Hematopoietic multipotent progenitor cell treated with erythropoietin and hydrocortisone succinate and interleukin-3 and kit ligand, for 6 days (in vitro differentiated cells): ENCODE measurements around the gene ADAMTS3.
"Not testable (repeated sequence)": the region's sequence is repeated elsewhere in the genome, so short reads cannot be mapped to it uniquely, and the experiment has no call there.

Experiments
- DNase-seq: peaks from one replicate; pipeline ENCODE4 v3.0.0-alpha.2; 2015

Gene ADAMTS3

DNA sequence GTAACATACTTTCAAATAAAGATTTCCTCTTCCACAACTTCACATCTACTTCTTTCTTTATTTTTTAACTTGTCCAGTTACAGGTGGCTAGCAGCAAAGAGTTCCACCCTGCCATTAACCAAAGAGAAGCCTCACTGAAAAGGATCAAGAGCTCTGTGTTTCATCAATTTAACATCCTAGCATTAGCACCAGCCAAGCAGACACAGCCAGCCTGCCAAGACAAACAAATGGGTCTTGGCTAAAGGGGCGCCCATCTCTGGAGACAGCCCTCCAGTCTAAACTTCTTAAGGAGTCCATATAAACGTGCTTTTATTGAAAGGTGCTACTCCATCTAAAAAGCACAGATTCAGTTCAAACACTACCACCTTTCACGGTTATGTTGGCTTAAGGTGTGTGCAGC is 105.3 kb downstream of the ADAMTS3 start:
- no peak for DNase-seq

DNA sequence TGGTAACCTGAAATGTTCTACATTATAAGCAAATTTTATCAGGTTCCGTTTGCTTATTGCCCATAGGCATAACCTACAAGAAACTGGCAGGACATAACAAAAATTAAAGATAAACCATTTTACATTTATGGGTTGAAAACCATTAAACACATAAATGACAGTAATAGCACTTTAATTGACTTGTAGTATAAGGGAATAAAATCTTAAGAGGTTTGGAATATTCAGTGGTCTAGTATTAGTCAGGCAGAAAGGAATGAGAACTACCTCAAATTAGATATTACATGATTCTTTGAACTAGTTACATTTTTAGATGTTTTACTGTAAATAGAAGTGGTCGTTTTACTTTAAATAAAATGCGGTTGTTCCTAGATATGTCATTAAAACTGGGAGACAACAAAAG is 111.9 kb downstream of the ADAMTS3 start:
- no peak for DNase-seq

DNA sequence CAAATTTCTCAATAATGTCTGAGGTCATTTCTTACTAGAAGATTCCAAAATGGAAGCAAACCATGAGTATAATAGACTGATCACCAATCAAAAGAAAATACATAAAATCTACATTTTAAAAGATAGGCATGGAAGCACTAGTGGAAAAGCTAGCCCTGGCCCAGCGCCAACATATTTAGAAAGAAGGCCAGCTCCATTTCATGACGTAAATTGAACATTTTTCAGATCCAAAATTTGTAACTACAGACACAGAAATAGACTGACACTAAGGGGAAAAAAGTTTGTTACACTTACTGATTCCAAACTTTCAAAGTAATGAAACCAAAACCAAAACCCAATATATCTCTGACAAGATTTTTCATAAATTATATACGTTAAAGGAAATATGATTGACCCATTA is 117.7 kb downstream of the ADAMTS3 start:
- DNase-seq: no peak

DNA sequence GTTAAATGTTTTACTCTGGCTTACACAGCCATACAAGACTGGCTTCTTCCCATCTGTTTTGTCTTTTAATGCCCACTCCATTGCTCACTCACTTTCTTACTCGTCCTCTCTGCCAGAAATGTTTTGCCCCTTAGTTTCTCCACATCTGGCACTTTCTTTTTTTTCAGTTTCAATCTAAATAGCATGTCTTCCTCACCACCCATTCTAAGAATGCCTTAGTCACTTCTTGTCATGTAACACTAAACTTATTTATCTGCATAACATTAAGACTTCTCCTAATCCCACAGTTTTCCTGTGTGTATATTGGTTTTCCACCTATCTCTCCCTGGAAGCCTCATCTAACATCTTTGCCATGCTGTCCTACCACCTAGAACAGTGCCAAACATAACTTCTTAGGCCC is 119.3 kb downstream of the ADAMTS3 start:
- no peak for DNase-seq

DNA sequence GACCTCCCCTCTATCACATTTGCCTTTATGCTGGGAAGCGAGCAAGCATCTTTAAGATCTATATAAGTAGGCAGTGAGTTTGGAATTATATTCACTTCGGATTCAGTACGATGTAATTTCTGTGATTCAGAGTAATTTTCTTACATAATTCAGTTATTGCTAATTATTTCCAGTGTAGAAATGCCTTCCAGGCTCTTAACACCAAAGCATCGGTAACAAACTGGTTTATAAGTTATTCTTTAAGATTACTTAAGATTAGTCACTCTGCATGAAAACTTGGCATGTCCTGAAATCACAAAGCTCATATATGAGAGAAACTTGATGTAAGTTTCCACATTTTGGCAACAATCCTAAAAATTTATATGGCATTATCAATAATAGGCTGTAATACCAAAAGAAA is 120.8 kb downstream of the ADAMTS3 start:
- DNase-seq: no peak

DNA sequence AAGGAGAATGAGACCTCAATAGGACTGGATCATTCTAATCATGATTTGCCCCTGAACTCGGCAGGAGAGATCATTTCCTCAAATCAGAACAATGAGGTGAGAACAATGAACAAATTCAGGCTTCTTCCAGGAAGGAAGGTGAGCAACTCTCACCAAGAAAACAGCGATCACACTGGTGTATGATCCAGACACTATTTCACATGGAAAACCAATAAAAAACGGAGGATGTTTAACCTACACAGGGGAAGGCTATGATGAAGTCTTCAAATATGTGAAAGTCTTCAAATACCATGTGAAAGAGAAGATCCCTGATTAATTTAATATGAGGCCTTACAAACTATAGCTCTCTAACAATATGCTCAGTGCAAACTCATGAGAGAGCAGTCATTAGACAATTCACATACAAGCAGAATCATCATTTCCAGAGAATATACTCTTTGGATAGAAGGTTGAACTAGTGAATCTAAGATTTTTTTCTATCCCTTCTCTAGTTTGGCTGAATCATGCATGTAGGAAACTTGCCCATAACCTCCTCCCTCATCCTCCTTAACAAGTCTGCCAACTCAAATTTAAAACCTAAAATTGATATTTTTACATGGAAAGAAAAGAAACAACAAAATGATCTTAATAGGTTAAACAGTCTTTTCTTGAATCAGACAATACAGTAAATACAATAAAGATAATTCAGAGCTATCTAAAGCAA is 122.5 kb downstream of the ADAMTS3 start:
- DNase-seq: no peak

DNA sequence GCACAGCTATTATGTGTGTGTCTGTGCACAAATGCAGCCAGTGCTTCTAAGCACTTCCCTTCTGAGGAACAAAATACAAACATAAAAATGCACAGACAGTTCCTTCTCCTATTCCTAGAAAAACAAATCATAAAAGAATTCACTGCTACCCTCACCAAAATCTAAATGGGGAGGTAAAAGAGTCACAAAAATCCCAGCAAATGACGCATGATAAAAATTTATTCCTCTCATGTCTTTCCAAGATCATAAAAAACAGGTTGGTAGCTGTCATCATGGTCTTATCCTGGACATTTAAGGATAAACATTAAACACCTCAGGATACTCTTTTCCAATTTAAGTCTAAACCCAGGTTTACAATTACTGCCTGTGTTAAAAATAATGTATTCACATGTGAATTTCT is 124.9 kb downstream of the ADAMTS3 start:
- no peak for DNase-seq

DNA sequence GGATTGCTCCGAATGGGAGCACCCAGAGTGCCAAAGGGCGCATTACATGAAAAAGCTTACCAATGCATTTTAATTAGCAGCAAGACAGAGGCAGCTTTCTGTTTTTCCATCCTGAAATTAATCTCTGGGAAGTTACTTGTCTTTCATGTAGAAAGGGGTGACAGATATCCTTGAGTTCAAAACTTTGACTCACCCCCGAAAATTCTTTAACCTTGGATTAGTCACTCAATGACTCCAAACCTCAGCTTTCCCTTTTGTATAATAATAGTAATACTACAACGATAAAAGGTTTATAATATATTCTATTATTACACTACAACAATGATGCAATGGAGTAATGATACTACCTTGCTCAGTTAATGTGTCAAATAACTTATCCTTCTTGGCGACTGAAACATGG is 126.3 kb downstream of the ADAMTS3 start:
- DNase-seq: no peak

DNA sequence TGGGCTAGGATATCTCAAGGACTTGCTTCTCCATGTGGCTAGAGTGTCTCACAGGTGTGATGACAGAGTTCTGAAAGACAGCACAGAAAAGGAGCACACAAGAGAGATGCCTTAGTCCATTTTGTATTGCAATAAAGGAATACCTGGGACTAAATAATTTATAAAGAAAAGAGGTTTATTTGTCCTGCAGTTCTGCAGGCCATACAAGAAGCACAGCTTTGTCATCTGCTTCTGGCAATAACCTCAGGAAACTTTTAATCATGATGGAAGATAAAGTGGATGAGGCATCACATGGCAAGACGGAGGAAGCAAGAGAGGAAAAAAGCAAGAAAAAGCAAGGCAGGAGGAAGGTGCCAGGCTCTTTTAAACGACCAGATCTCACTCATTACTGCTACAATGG is 126.9 kb downstream of the ADAMTS3 start:
- no peak for DNase-seq

DNA sequence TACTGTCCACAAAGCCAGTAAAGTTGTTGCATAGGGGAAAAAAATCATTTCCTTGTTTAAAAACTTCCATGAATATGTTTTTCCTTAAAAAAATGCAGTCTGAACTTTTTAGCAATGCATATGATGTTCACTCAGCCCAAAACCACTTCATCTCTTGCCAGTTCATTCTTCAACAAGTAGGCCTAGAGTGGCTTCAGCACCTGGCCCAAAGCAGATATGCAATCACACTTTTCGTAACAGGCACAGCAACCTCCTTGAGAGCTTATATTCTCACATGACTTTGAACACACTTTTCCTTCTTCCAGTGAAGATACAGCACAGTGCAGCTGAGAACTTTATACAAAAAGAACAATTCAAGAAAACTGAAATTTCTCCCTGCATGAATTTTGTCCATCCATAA is 128.6 kb downstream of the ADAMTS3 start:
- DNase-seq: no peak

DNA sequence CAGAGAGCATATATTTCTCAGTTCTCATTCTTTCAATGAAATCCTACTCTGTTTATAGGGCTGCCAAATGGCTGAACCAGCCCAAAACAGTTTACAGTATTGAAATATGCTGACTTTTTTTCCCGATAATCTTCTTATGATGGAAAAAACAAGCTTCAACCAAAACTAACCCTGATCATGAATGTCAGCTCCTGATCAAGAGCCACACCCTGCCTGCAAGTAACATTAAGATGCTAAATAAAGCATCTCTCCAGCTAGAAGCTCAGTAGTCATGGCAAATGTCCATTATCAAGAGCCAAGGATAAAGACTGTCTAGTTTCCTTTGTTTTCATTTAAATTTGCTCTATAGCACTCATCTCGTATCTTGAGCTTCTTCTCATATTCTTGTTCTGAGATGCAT is 136.0 kb downstream of the ADAMTS3 start:
- DNase-seq: no peak

DNA sequence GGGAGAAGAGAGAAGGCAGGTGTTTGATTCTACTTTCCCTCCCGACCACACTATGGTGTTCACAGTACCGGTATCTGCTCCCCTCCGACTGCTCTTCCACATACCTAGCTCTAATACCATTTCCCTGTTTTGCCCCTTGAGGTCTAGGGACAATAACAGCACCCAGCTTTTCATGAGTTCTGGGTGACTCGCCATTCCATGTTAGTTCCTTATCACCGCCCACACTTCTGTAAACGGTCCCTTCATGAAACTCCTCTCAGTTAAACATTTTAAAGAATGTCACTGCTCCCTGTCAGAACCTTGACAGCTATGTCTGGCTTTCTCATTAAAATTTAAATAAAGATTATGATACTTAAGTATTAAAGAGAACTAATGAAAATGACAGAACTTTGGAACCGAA is 136.7 kb downstream of the ADAMTS3 start:
- DNase-seq: no peak

DNA sequence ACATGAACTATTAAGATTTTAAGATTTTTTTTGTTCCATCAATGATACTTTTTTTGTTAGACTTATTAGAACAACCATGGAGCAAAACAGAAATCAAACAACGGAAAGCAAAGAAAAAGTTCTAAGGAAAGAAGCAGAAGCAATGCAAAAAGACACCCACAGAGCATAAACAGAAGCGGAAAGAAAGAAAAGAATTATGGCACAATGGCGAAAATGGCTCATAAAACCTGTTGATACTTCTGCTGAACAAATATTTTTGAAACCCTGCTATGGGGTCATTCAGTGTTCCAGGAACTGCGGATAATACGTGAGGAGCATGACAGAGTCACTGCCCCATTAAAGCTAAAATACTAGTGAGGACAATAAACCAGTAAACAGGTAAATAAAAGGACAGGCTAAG is 138.0 kb downstream of the ADAMTS3 start:
- DNase-seq: no peak

DNA sequence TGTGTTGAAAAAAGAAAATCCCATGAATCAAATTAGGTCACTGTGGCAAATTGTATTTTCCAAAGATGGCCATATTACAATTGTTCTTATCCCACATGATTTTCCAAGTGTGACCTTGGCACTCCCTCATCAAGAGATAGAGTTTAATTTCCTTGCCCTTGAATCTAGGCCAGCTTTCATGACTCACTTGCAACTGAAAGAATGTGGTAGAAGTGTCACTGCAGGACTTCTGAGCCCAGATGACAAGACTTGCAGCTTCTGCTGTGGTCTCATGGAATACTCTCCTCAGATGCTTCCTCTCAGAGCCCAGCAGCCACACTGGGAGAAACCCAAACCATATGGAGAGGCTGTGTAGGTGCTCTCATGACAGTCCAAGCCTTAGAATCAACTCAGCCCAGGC is 139.0 kb downstream of the ADAMTS3 start:
- DNase-seq: peak; percentile 20

DNA sequence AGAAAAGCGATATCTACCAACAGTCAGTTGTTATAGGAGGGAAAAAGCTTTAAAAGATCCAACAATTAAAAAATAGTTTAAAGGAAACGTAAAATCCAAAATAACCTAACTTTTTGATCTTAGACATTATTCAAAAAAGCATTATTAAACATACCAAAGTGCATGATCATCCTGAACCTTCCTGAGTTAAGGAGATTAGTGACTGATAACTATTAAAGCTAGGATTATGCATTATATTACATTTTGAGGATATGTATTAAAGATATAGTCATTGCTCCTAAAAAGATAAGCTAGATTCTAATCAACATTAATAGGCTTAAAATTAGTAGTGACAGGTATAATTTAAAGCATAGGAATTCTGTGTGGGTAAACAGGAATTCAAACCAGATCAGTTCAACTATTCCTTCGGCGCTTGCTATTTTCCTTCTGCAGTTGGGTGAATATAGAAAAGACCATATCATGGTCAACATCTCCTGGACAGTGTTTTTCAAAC is 139.6 kb downstream of the ADAMTS3 start:
- no peak for DNase-seq

DNA sequence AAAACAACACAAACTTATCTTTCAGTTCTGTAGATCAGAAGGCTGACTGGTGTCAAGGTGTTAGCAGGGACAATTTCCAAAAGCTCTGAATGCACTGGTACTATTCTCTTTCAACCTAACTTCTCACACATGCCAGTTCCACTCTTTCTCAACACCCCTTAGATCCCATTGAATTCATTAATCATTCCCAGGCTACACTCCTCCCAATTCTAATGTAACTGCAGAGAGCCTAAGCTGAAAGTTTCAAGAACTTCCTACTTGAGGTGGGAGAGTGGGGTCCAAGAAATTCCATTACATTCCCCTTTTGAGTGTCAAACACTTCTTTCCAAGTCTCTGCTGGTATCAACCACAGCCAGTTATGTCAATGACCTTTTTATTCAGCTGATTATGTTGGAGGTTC is 142.0 kb downstream of the ADAMTS3 start:
- no peak for DNase-seq

DNA sequence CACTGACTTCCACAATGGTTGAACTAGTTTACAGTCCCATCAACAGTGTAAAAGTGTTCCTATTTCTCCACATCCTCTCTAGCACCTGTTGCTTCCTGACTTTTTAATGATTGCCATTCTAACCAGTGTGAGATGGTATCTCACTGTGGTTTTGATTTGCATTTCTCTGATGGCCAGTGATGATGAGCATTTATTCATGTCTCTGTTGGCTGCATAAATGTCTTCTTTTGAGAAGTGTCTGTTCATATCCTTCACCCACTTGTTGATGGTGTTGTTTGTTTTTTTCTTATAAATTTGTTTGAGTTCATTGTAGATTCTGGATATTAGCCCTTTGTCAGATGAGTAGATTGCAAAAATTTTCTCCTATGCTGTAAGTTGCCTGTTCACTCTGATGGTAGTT is 143.1 kb downstream of the ADAMTS3 start:
- not testable (repeated sequence) for DNase-seq

DNA sequence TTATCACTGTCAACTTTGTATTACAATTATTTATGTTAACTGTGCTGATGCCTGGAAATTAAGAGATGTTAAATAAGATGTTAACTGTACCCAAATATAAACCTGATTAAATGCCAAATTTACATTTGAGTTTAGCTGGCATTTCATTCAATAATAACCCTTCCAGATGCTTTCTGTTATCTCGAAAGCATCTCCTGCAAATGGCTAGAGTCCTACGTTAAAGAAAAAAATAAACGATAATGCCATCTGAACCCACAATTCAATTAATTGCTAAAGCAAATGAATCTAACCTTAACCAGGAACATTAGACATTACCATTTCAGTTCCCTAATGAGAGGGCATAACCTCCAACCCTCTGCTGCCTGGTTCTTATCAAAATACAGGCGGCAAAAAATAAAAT is 145.0 kb downstream of the ADAMTS3 start:
- DNase-seq: no peak

DNA sequence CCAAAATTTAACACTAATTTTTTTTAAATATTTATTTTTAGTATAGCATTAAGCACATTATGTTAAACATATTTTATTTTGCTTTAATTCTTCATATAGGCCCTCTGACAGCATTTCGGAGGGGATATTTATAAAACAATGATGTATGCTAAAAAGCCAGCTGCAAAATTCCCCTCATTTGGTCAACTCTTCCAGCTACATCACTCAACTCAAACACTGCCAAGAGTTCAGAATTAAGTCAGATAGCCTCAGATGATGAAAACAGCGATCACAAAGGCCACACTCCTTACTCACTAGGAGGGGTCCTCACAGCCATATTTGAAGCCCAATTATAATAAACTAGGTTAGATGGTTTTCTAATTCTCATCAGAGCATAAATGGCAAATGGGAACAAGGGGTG is 146.6 kb downstream of the ADAMTS3 start:
- no peak for DNase-seq

DNA sequence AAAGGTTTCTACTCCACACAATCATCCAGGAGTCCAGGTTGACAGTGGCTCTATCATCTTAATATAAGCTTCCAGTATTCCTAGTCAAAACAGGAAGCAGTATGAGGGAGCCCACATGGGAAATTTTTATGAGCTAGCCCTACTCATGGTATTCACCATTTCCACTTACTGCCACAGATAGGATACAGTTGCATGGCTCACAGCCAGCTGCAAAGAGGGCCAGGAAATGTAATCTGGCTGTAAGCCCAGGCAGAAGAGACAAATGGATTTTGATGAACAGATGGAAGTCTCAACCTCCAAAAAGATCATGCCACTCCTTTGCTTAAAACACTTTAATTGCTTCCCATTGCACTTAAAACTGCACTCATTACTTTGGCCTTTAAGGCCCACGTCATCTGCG is 150.6 kb downstream of the ADAMTS3 start:
- peak; percentile 54 for DNase-seq

DNA sequence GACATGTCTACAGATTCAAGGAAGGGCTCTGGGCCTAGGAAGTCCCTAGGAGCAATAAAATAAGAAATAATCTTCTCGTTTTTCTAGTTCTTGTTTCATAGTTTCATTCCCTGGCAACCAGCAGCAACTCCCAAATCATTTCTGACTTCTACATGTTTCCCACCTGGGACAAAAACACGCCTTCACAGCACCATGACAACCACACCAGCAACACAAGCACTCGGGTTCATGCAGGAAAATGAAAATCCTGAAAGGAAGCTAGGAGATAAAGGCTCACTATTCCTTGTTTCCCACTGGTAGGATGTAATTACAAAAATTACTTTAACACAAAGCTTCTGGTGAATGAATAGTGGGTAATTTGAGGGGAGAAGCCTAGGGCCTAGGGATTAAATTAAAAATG is 158.9 kb downstream of the ADAMTS3 start:
- DNase-seq: no peak

DNA sequence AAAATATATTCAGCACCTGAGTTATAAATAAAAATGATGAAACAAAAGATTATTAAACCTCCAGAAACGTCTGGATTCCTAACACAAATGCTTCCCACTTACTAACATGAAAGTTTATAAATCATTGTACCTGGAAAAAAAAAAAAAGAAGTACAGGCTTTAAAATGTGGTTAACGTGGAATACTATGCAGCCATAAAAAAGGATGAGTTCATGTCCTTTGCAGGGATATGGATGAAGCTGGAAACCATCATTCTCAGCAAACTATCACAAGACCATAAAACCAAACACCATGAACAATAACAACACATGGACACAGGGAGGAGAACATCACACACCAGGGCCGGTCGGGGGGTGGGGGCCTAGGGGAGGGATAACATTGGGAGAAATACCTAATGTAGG is 160.5 kb downstream of the ADAMTS3 start:
- DNase-seq: no peak

DNA sequence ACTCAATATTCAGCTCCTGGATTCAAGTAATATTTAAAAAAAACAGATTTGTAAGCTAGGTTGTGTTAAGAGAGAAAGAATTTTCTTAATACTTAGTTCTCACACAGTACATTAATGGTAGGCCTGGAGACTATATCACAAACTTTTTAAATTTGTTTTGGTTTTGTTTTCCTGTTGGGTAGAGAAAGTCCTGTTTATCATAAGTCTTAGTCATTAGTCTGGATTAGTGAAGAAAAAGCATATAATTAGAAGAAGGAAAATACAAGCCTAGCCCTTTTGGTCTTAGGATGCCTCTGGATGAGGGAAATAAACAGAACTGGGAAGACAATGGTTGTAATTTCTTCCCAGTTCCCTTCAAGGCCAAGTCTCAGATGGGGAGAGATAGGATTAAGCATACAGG is 163.6 kb downstream of the ADAMTS3 start:
- no peak for DNase-seq

DNA sequence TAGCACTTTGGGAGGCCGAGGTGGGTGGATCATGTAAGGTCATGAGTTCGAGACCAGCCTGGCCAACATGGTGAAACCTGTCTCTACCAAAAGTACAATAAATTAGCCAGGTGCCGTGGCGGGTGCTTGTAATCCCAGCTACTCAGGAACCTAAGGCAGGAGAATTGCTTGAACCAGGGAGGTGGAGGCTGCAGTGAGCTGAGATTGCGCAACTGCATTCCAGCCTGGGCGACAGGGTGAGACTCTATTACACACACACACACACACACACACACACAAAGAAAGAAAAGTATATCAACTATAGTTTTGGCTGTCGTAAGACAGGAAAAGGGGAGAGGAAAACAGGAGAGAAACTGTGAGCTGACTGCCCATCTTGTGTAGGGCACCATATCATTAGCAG is 171.7 kb downstream of the ADAMTS3 start:
- DNase-seq: no peak

DNA sequence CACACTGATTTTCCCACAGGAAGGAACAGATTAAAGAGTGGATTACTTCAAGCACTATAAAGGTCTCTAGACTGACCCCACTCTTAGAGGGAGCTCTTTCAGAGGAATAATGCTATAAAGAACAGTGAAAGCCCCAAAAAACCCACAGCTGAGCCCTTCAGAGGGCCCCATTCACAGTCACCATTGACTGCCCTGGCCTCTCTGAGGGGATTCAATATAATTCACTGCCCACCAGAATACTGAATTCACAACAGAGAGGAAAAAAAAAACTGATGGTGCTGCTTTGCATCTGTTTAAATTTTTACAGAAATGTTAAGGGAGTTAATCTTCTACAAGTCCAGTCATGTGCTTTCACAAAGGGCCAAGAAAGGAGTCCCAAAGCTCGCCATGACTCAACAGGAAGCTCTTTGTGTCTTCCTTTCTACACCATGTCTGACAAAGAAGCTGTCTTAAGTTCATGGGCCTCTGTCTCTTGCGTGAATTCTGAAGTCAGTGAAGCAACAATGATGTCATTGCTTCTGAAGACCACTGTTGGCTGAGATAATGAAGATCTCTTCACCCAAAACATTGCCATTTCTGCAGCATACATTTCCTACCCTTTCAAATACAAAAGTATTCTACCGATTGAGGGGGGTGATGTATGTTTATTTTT is 174.9 kb downstream of the ADAMTS3 start:
- no peak for DNase-seq
